Measurements from ENCODE around the gene RBM43. TPM values are rescaled to one million over a fixed set of nuclear protein-coding genes. Genes with fewer than 3 reads are reported as not detected.

RBM43 gene
- total and polyA plus RNA-seq, 4 experiments from 2014 or later, result 2.2 to 20.7 (median 11.4) TPM

DNA sequence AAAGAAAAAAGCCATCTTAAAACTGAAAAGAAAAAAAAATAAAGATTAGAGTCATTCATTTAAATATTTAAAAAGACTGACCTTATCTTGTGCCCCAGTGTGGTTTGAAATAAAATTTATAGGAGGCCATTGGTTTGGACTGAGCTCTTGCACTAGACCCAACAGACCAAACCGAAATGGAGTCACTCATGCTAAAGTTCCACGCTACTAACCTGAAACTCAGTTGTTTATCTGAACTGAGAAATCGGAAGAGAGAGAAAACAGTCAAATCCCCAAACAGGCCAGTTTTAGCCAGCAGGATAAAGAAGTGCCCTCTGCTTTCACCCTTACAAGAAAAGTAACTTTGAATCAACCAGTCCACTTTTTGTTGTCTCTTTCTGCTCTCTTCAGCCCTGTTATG, 18.2 kb downstream of the RBM43 start:
- no peaks in the 10 kb centered on the region for H3K4me1 ChIP-seq (ENCODE audit: insufficient read depth, low read length)
- H3K36me3 Mint-ChIP-seq, result peaks cover 15 to 22% of the 10 kb centered on the region in 2 donors
- H3K9me3 Mint-ChIP-seq, result peaks cover 0 to 30% (median 18%) of the 10 kb centered on the region in 8 donors
- H3K27ac Mint-ChIP-seq, result no peak overlapping the region
- intact Hi-C loops (cut with micrococcal nuclease), result no loop called here
- no peak overlapping the region for H3K27ac ChIP-seq (ENCODE audit: low read depth, low read length)
- ChIA-PET POLR2A (ENCODE audit: partially characterized antibody) (no interaction called here), CTCF (ENCODE audit: partially characterized antibody) (no interaction called here)
- DNase-seq, result no peak
- no peak overlapping the region for H3K4me3 Mint-ChIP-seq
- H3K4me3 ChIP-seq (ENCODE audit: low read length in 2 of 2), result no peak overlapping the region
- H3K36me3 ChIP-seq (ENCODE audit: insufficient read depth, low read length), result no peaks in the 10 kb centered on the region
- H3K4me1 Mint-ChIP-seq, result peaks cover 0 to 5% (median 0%) of the 10 kb centered on the region in 4 donors
- H3K9me3 ChIP-seq (ENCODE audit: control insufficient read depth in 1 of 2, low read length in 2 of 2), result peaks cover 0 to 3% of the 10 kb centered on the region in 2 donors
- H3K27me3 Mint-ChIP-seq, result peaks cover 0 to 6% of the 10 kb centered on the region in 2 donors
- no peaks in the 10 kb centered on the region for H3K27me3 ChIP-seq (ENCODE audit: insufficient read depth, low read length)

GRCh38 chr2:151241224-151241623, 20.4 kb downstream of the RBM43 start:
- H3K4me1 Mint-ChIP-seq, result peaks cover 0 to 5% (median 0%) of the 10 kb centered on the region in 4 donors
- no peak overlapping the region for H3K27ac ChIP-seq (ENCODE audit: low read depth, low read length)
- H3K36me3 Mint-ChIP-seq, result peaks cover 9 to 12% of the 10 kb centered on the region in 2 donors
- H3K27me3 ChIP-seq (ENCODE audit: insufficient read depth, low read length), result no peaks in the 10 kb centered on the region
- ChIA-PET POLR2A (ENCODE audit: partially characterized antibody) (no interaction called here), CTCF (ENCODE audit: partially characterized antibody) (interaction anchor here (1.2 to 5.7 kb wide), 4 partner anchors 8 to 1645 kb away, joined by 4 to 81 read pairs (median 24); no protein-coding TSS in a partner anchor)
- intact Hi-C loops (cut with micrococcal nuclease), result no loop called here
- H3K4me1 ChIP-seq (ENCODE audit: insufficient read depth, low read length), result no peaks in the 10 kb centered on the region
- DNase-seq, result no peak
- no peaks in the 10 kb centered on the region for H3K9me3 ChIP-seq (ENCODE audit: control insufficient read depth in 1 of 2, low read length in 2 of 2)
- peaks cover 0 to 13% (median 12%) of the 10 kb centered on the region in 8 donors for H3K9me3 Mint-ChIP-seq
- H3K36me3 ChIP-seq (ENCODE audit: insufficient read depth, low read length), result no peaks in the 10 kb centered on the region
- no peak overlapping the region for H3K4me3 Mint-ChIP-seq
- no peak overlapping the region for H3K4me3 ChIP-seq (ENCODE audit: low read length in 2 of 2)
- no peak overlapping the region for H3K27ac Mint-ChIP-seq
- H3K27me3 Mint-ChIP-seq, result peaks cover 0 to 6% of the 10 kb centered on the region in 2 donors

DNA sequence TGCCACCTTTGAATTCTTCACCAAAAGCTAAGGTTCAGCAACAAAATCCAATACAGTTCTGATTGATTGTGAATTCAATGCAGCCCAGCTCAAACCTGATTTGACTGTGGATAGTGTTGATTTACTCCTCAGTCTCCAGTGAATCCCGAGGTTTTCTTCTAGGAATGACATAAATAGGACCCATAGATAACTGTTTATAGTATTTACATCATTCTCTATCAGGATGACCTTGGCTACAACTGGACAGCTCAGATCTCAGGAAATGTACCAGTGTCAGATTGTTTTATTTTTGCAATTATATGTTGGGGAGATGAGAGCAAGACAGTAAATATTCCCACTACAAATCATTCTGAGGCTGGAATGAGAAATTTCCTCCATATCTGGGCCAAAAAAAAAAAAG, 21.2 kb downstream of the RBM43 start:
- CTCF ChIA-PET (ENCODE audit: partially characterized antibody), result interaction anchor here (0.8 to 5.7 kb wide), 6 partner anchors 9 to 1644 kb away, joined by 6 to 81 read pairs (median 16); no protein-coding TSS in a partner anchor
- no peak for DNase-seq
- H3K4me3 ChIP-seq (ENCODE audit: low read length in 2 of 2), result no peak overlapping the region

GRCh38 chr2:151239624-151240023, 22.0 kb downstream of the RBM43 start:
- intact Hi-C loops (cut with micrococcal nuclease), result loop anchor here (1.0 kb wide), 1 partner anchor 1642 kb away; no protein-coding TSS in a partner anchor
- Mint-ChIP-seq H3K36me3 (no peaks in the 10 kb centered on the region), H3K9me3 (no peaks in the 10 kb centered on the region), H3K4me1 (peaks cover 0 to 5% (median 0%) of the 10 kb centered on the region in 4 donors), H3K27ac (no peak overlapping the region), H3K4me3 (no peak overlapping the region), H3K27me3 (peaks cover 0 to 6% of the 10 kb centered on the region in 2 donors)
- no peaks in the 10 kb centered on the region for H3K36me3 ChIP-seq (ENCODE audit: insufficient read depth, low read length)
- DNase-seq, result no peak
- ChIA-PET CTCF (ENCODE audit: partially characterized antibody) (interaction anchor here (0.6 to 5.7 kb wide), 20 partner anchors 10 to 1650 kb away, joined by 3 to 81 read pairs (median 5); partner anchors contain the start of gene RBM43), POLR2A (ENCODE audit: partially characterized antibody) (interaction anchor here (1.6 kb wide), 1 partner anchor 22 kb away, joined by 8 read pairs; the partner anchor contains the start of gene RBM43)
- no peaks in the 10 kb centered on the region for H3K27me3 ChIP-seq (ENCODE audit: insufficient read depth, low read length)
- H3K9me3 ChIP-seq (ENCODE audit: control insufficient read depth in 1 of 2, low read length in 2 of 2), result no peaks in the 10 kb centered on the region
- H3K4me1 ChIP-seq (ENCODE audit: insufficient read depth, low read length), result no peaks in the 10 kb centered on the region
- H3K27ac ChIP-seq (ENCODE audit: low read depth, low read length), result no peak overlapping the region
- H3K4me3 ChIP-seq (ENCODE audit: low read length in 2 of 2), result no peak overlapping the region

More for the DNA sequence above, 21.2 kb downstream of the RBM43 start:
- H3K4me3 Mint-ChIP-seq, result no peak overlapping the region
- H3K27me3 Mint-ChIP-seq, result peaks cover 0 to 6% of the 10 kb centered on the region in 2 donors
- Histone ChIP-seq H3K9me3 (ENCODE audit: control insufficient read depth in 1 of 2, low read length in 2 of 2) (no peaks in the 10 kb centered on the region), H3K27ac (ENCODE audit: low read depth, low read length) (no peak overlapping the region), H3K4me1 (ENCODE audit: insufficient read depth, low read length) (no peaks in the 10 kb centered on the region), H3K27me3 (ENCODE audit: insufficient read depth, low read length) (no peaks in the 10 kb centered on the region), H3K36me3 (ENCODE audit: insufficient read depth, low read length) (no peaks in the 10 kb centered on the region)
- peaks cover 0 to 7% (median 6%) of the 10 kb centered on the region in 8 donors for H3K9me3 Mint-ChIP-seq
- H3K4me1 Mint-ChIP-seq, result peaks cover 0 to 5% (median 0%) of the 10 kb centered on the region in 4 donors
- no peak overlapping the region for H3K27ac Mint-ChIP-seq
- H3K36me3 Mint-ChIP-seq, result peaks cover 4 to 6% of the 10 kb centered on the region in 2 donors
- POLR2A ChIA-PET (ENCODE audit: partially characterized antibody), result no interaction called here
- intact Hi-C loops (cut with micrococcal nuclease), result no loop called here

DNA sequence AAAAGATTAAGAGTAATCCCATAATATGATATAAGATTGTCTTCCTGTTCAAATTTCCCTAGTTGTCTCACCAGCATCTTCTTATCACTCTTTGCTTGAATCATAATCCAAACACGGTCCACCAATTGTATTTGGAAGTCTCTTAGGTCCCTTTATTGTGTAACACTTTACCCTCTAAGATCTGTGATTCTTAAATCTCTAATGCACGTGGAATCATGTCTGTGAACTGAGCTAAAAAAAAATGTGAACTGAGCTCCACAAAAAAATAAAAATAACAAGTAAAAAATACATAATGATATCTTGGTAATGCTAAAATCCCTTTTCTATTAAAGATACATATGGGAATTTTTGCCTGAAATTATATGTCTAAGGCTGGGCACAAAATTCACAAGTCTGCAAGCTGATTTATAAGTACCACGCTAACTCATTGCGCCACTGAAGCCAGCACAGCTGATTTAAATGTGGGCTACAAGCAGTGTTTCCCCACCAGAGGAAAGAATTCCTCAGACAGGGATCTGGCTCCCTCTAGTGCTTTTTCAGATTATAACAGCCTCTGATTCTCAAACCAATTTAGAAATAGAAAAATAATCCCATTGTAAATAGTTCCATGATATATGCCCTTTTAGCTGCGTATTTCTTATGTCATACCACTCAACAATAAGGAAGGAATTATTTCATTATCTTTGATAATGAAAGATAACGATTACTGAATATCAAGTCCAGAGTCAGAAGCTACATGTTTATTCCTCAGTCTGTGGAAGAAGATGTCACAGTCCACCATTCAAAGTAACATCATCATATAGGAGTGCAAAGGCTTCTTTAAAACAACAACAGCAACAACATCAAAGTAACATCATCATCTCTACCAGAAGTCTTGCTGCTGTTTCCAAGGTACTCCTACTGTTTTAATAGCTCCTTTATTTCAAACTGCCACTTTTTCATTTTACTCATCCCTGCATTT, 22.9 kb downstream of the RBM43 start:
- no peaks in the 10 kb centered on the region for H3K9me3 Mint-ChIP-seq
- CTCF ChIA-PET (ENCODE audit: partially characterized antibody), result interaction anchor here (0.6 to 5.7 kb wide), 26 partner anchors 9 to 1649 kb away, joined by 3 to 81 read pairs (median 4); partner anchors contain the start of gene RBM43
- H3K27ac Mint-ChIP-seq, result no peak overlapping the region

GRCh38 chr2:151237422-151238025, 24.1 kb downstream of the RBM43 start:
- no peaks in the 10 kb centered on the region for H3K36me3 Mint-ChIP-seq

More for the DNA sequence above, 22.9 kb downstream of the RBM43 start:
- intact Hi-C loops (cut with micrococcal nuclease), result loop anchor here (1.0 kb wide), 1 partner anchor 1642 kb away; no protein-coding TSS in a partner anchor
- POLR2A ChIA-PET (ENCODE audit: partially characterized antibody), result interaction anchor here (1.6 kb wide), 1 partner anchor 22 kb away, joined by 8 read pairs; the partner anchor contains the start of gene RBM43
- Histone ChIP-seq H3K36me3 (ENCODE audit: insufficient read depth, low read length) (no peaks in the 10 kb centered on the region), H3K4me3 (ENCODE audit: low read length in 2 of 2) (no peak overlapping the region), H3K27me3 (ENCODE audit: insufficient read depth, low read length) (no peaks in the 10 kb centered on the region), H3K4me1 (ENCODE audit: insufficient read depth, low read length) (no peaks in the 10 kb centered on the region), H3K9me3 (ENCODE audit: control insufficient read depth in 1 of 2, low read length in 2 of 2) (no peaks in the 10 kb centered on the region), H3K27ac (ENCODE audit: low read depth, low read length) (no peak overlapping the region)
- Mint-ChIP-seq H3K4me3 (no peak overlapping the region), H3K4me1 (peaks cover 0 to 5% (median 0%) of the 10 kb centered on the region in 4 donors), H3K36me3 (no peaks in the 10 kb centered on the region), H3K27me3 (peaks cover 0 to 6% of the 10 kb centered on the region in 2 donors)
- DNase-seq, result peak; percentile 34 to 48 (median 46)

More at GRCh38 chr2:151237422-151238025, 24.1 kb downstream of the RBM43 start:
- CTCF ChIA-PET (ENCODE audit: partially characterized antibody), result interaction anchor here (0.7 to 5.7 kb wide), 7 partner anchors 8 to 1641 kb away, joined by 3 to 81 read pairs (median 4); no protein-coding TSS in a partner anchor
- Mint-ChIP-seq H3K27ac (peak overlapping the region in 1 of 7 donors; percentile 15), H3K4me1 (peaks cover 0 to 5% (median 0%) of the 10 kb centered on the region in 4 donors), H3K9me3 (no peaks in the 10 kb centered on the region), H3K27me3 (peaks cover 0 to 6% of the 10 kb centered on the region in 2 donors), H3K4me3 (no peak overlapping the region)
- no peaks in the 10 kb centered on the region for H3K9me3 ChIP-seq (ENCODE audit: control insufficient read depth in 1 of 2, low read length in 2 of 2)
- no peaks in the 10 kb centered on the region for H3K4me1 ChIP-seq (ENCODE audit: insufficient read depth, low read length)
- H3K27me3 ChIP-seq (ENCODE audit: insufficient read depth, low read length), result no peaks in the 10 kb centered on the region
- POLR2A ChIA-PET (ENCODE audit: partially characterized antibody), result no interaction called here
- no peak for DNase-seq
- no peak overlapping the region for H3K27ac ChIP-seq (ENCODE audit: low read depth, low read length)
- H3K36me3 ChIP-seq (ENCODE audit: insufficient read depth, low read length), result no peaks in the 10 kb centered on the region
- H3K4me3 ChIP-seq (ENCODE audit: low read length in 2 of 2), result no peak overlapping the region
- intact Hi-C loops (cut with micrococcal nuclease), result no loop called here
